RWPE1 (cell line): ENCODE results near the gene DENND4C.

ENCODE experiments used
- CTCF ChIA-PET: fragments of 350-600 bp; sonication (Branson Sonifier 250); formaldehyde crosslinking; extraction: SDS; loops from one replicate; lab custom pipeline; 2021; lab: Yijun Ruan, JAX
- POLR2A ChIA-PET: fragments of 400-600 bp; formaldehyde crosslinking; extraction: SDS; loops from one replicate; lab custom pipeline; 2020; ENCODE audit warnings: antibody characterized with exemption; ENCODE audit not compliant: low non-redundant PET; lab: Yijun Ruan, JAX
- DNase-seq: peaks from one replicate; pipeline ENCODE4 v3.0.0; 2012; ENCODE audit warnings: low spot score
- H3K27ac ChIP-seq: fragments of 450-650 bp; 2 replicates; pipeline ENCODE4 v1.5.1; 2017
- CTCF ChIP-seq: fragments of 450-650 bp; conservative IDR thresholded peaks from 2 replicates; pipeline ENCODE4 v1.5.1; 2017; ENCODE audit warnings: low read depth, mild to moderate bottlenecking

The DENND4C gene

DNA sequence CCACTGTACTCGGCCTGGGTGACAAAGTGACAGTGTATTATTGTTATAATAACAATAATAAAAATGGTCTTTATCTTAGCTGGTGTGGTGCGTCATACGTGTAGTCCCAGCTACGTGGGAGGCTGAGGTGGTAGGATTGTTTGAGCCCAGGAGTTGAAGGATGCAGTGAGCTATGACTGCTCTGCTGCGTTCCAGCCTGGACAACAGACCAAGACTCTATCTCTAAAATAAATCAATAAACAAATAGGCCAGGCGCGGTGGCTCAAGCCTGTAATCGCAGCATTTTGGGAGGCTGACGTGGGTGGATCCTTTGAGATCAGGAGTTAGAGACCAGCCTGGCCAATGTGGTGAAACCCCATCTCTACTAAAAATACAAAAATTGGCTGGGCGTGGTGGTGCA lies 9.2 kb upstream of the DENND4C start:
- DNase-seq: no peak
- no peak for TF ChIP-seq CTCF
- POLR2A ChIA-PET: no interaction called here
- H3K27ac ChIP-seq: no peak overlapping the region
- CTCF ChIA-PET: no interaction called here

- DNase-seq: no peak
- H3K27ac ChIP-seq: no peak overlapping the region
- CTCF ChIA-PET: no interaction called here
- TF ChIP-seq CTCF: no peak
- POLR2A ChIA-PET: no interaction called here
These were observed 6.8 kb upstream of the DENND4C start for GRCh38 chr9:19223724-19224123.

DNA sequence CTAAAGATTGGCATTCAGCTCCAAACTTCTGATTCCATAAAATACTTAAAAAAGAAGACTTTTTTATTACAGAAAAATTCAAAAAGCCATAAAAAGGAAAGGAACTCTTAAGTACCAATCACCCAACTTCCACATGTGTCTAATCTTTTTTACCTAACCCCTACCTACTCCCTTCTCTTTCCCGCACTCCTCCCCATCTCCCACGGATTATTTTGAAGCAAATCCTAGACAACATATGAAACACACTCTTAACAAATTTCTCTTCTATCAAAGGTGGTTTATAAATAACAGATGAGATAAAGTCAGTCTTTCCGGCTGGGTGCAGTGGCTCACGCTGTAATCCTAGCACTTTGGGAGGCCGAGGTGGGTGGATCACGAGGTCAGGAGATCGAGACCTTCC lies 5.9 kb upstream of the DENND4C start:
- ChIA-PET CTCF (no interaction called here), POLR2A (interaction anchor here (0.6 kb wide), 1 partner anchor 440 kb away, joined by 8 read pairs; no protein-coding TSS in a partner anchor)
- no peak for DNase-seq
- TF ChIP-seq CTCF: no peak
- no peak overlapping the region for H3K27ac ChIP-seq

DNA sequence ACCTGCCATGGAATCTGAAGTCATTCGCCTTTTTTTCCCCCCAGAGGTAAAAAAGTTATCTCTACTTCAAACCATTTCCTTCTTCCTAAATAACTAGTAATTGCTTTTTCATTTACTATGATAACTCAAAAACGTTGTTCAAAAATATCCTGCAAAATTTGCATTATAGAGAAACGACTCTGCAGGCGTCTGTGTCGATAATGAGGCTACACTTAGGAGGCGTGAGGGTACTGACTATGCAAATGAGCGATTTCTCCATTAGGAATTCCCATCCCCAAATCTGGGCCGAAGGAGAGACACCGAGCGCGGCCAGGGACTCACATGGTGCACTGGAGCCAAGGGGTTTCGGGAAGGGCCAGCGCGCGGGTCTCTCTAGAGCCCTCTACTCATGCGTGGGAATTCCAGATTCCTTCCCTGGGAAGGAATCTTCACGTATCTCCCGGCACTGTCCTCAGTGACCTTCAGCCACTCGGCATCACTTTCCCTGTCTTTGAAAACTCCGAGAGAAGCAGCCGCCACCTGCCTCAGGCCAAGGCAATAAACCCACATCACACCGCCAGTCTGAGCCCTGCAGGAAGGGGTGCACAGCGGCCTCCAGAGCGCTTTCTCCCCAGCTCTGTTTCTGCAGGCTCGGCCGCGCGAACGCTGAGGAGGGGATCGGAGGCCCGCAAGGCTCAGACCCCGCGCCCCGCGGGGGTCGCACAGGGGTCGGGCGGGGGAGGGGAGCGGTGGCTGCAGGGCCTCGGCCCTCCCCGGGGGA lies 718 bp upstream of the DENND4C start:
- peak; percentile 57 for DNase-seq
- TF ChIP-seq CTCF: no peak
- ChIA-PET POLR2A (interaction anchor here (0.5 kb wide), 1 partner anchor 94 kb away, joined by 6 read pairs; no protein-coding TSS in a partner anchor), CTCF (interaction anchor here (0.5 to 0.7 kb wide), 3 partner anchors 43 to 793 kb away, joined by 3 read pairs; partner anchors contain the start of gene RRAGA)
- H3K27ac ChIP-seq: peak overlapping the region; percentile 96

GRCh38 chr9:19231126-19231903 lies 822 bp downstream of the DENND4C start:
- ChIA-PET CTCF (no interaction called here), POLR2A (interaction anchor here (0.6 kb wide), 1 partner anchor 143 kb away, joined by 5 read pairs; no protein-coding TSS in a partner anchor)
- no peak for TF ChIP-seq CTCF
- peak overlapping the region; percentile 96 for H3K27ac ChIP-seq
- peak; percentile 30 for DNase-seq
